Neural progenitor cell (in vitro differentiated cells): Measurements from ENCODE around the gene CEP170B. TPM values are rescaled to one million over a fixed set of nuclear protein-coding genes. Genes with fewer than 3 reads are reported as not detected.

ENCODE experiments used
- DNase-seq: peaks from one replicate; pipeline ENCODE4 v3.0.0-alpha.2; 2016; ENCODE audit warnings: low spot score
- H2AFZ ChIP-seq: fragments of 200-600 bp; sonication (generic); replicated peaks from 2 replicates; pipeline ENCODE4 v1.6.1; 2016; ENCODE audit warnings: antibody characterized with exemption
- H3F3A ChIP-seq: fragments of 200-600 bp; sonication (generic); 2 replicates; pipeline ENCODE4 v1.6.1; 2016; ENCODE audit warnings: antibody characterized with exemption, low read depth
- H3K27ac ChIP-seq: fragments of 200-600 bp; sonication (generic); 2 replicates; pipeline ENCODE4 v1.5.1; 2016; ENCODE audit warnings: mild to moderate bottlenecking
- H3K27me3 ChIP-seq: fragments of 200-600 bp; sonication (generic); 2 replicates; pipeline ENCODE4 v1.6.1; 2016; ENCODE audit warnings: mild to moderate bottlenecking, moderate library complexity
- H3K36me3 ChIP-seq: fragments of 200-600 bp; sonication (generic); 2 replicates; pipeline ENCODE4 v1.5.1; 2016
- H3K4me1 ChIP-seq: fragments of 200-600 bp; sonication (generic); 2 replicates; pipeline ENCODE4 v1.6.1; 2016; ENCODE audit warnings: mixed run types
- H3K4me2 ChIP-seq: fragments of 200-600 bp; sonication (generic); 2 replicates; pipeline ENCODE4 v1.6.1; 2016
- H3K4me3 ChIP-seq: fragments of 200-600 bp; sonication (generic); 2 replicates; pipeline ENCODE4 v1.5.1; 2016
- H3K79me2 ChIP-seq: fragments of 200-600 bp; sonication (generic); 2 replicates; pipeline ENCODE4 v1.6.1; 2016; ENCODE audit warnings: low read depth
- H3K9ac ChIP-seq: fragments of 200-600 bp; sonication (generic); 2 replicates; pipeline ENCODE4 v1.6.1; 2016
- H3K9me3 ChIP-seq: fragments of 200-600 bp; sonication (generic); 2 replicates; pipeline ENCODE4 v1.5.1; 2016; ENCODE audit warnings: low read depth
- H4K20me1 ChIP-seq: fragments of 200-600 bp; sonication (generic); 2 replicates; pipeline ENCODE4 v1.6.1; 2016; ENCODE audit warnings: low read depth
- H3K27ac Mint-ChIP-seq: 3 replicates; pipeline ENCODE4 v1.8.0; 2021; ENCODE audit warnings: mixed read lengths
- H3K27me3 Mint-ChIP-seq: 2 replicates; pipeline ENCODE4 v1.8.0; 2022; ENCODE audit warnings: low read depth, mild to moderate bottlenecking, inconsistent platforms, moderate library complexity, mixed read lengths; ENCODE audit not compliant: insufficient read depth
- H3K36me3 Mint-ChIP-seq: 3 replicates; pipeline ENCODE4 v1.8.0; 2021; ENCODE audit warnings: mixed read lengths
- H3K4me1 Mint-ChIP-seq: 3 replicates; pipeline ENCODE4 v1.8.0; 2021; ENCODE audit warnings: mixed read lengths
- H3K4me3 Mint-ChIP-seq: 3 replicates; pipeline ENCODE4 v1.8.0; 2021; ENCODE audit warnings: mild to moderate bottlenecking, moderate library complexity, mixed read lengths
- H3K9me3 Mint-ChIP-seq: 3 replicates; pipeline ENCODE4 v1.8.0; 2020; ENCODE audit warnings: mixed read lengths
- EZH2 ChIP-seq: fragments of 200-600 bp; sonication (generic); IDR thresholded peaks from 2 replicates; pipeline ENCODE4 v1.6.1; 2017; ENCODE audit warnings: antibody characterized with exemption, mild to moderate bottlenecking, moderate library complexity
- EZH2phosphoT487 ChIP-seq: fragments of 200-600 bp; sonication (generic); IDR thresholded peaks from 2 replicates; pipeline ENCODE4 v1.6.1; 2017; ENCODE audit warnings: antibody characterized with exemption
- total RNA-seq: library from RNA; depleted of rRNA; stranded (reverse); fragments of >200 nt; gene quantifications from 2 replicates; pipeline ENCODE4 v1.2.3, GENCODE V29; 2015; ENCODE audit warnings: low replicate concordance
- TF ChIP-seq, protein P1 (sequence below): fragments of 200-600 bp; sonication (generic); IDR thresholded peaks from 2 replicates; pipeline ENCODE4 v1.5.1; 2017; ENCODE audit warnings: antibody characterized with exemption, mild to moderate bottlenecking

Gene CEP170B
- total RNA-seq, 1 donor from 2014 or later: 3.0 TPM

- no peaks in the 10 kb centered on the region for H3K79me2 ChIP-seq
- H2AFZ ChIP-seq: no peak overlapping the region
- no peak overlapping the region for H3K27ac ChIP-seq
- H3K9me3 Mint-ChIP-seq: no peaks in the 10 kb centered on the region
- peaks cover 2% of the 10 kb centered on the region for H3K36me3 Mint-ChIP-seq
- DNase-seq: no peak
- no peaks in the 10 kb centered on the region for H3K36me3 ChIP-seq
- no peaks in the 10 kb centered on the region for H3K27me3 ChIP-seq
- H3F3A ChIP-seq: peaks cover 4% of the 10 kb centered on the region
- H3K27ac Mint-ChIP-seq: no peak overlapping the region
- TF ChIP-seq, protein P1, sequence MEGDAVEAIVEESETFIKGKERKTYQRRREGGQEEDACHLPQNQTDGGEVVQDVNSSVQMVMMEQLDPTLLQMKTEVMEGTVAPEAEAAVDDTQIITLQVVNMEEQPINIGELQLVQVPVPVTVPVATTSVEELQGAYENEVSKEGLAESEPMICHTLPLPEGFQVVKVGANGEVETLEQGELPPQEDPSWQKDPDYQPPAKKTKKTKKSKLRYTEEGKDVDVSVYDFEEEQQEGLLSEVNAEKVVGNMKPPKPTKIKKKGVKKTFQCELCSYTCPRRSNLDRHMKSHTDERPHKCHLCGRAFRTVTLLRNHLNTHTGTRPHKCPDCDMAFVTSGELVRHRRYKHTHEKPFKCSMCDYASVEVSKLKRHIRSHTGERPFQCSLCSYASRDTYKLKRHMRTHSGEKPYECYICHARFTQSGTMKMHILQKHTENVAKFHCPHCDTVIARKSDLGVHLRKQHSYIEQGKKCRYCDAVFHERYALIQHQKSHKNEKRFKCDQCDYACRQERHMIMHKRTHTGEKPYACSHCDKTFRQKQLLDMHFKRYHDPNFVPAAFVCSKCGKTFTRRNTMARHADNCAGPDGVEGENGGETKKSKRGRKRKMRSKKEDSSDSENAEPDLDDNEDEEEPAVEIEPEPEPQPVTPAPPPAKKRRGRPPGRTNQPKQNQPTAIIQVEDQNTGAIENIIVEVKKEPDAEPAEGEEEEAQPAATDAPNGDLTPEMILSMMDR: no peak
- no peak for TF ChIP-seq EZH2
- no peak for TF ChIP-seq EZH2phosphoT487
- H3K4me3 ChIP-seq: no peak overlapping the region
- peaks cover 9% of the 10 kb centered on the region for H3K27me3 Mint-ChIP-seq
- no peak overlapping the region for H3K9ac ChIP-seq
- no peak overlapping the region for H3K4me3 Mint-ChIP-seq
- H3K4me2 ChIP-seq: no peak overlapping the region
- H4K20me1 ChIP-seq: peaks cover 40% of the 10 kb centered on the region
- H3K4me1 ChIP-seq: peaks cover 13% of the 10 kb centered on the region
- no peaks in the 10 kb centered on the region for H3K9me3 ChIP-seq
- peaks cover 13% of the 10 kb centered on the region for H3K4me1 Mint-ChIP-seq
Observed at GRCh38 chr14:104874110-104874531, 9.1 kb downstream of the CEP170B start.

DNA sequence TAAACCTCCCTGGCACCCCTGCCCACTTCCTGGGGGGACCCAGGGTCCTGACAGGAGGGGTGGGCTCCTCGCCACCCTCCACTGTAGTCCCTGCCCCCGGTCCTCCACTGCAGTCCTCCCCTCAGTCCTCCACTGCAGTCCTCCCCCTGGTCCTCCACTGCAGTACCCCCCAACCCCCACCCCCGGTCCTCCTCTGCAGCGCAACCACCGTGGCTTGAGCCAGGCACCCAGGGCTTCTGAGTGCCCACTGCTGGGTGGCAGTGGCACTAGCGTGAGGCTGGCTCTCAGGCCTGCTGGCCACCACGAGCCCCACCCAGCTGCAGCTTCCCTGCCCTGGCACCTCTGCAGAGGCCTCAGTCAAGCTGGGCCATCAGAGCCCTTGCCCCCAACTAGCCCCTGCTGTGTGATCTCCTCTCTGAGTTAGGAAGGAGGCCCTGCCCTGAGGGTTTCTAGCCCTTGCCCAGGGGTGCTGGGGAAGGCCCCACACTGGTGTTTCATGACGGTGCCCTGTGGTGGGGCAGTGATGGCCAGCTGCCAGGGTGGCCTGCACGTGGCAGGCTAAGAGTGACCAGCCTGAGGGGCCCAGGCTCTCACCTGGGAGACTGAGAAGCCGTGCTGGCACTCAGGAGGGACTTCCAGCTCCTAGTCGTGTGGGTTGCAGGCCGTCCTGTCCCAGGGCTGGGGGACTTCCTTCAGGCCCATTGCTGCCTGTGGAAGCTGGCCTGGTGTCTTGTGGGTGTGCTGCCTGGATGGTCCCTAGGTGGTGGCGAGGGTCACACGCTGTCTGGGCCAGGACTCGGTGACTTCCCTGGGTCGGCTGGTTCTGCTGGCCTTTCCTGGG lies 9.7 kb downstream of the CEP170B start:
- no peak overlapping the region for H3K4me3 Mint-ChIP-seq
- H3F3A ChIP-seq: peaks cover 4% of the 10 kb centered on the region
- no peaks in the 10 kb centered on the region for H3K9me3 ChIP-seq
- no peak overlapping the region for H2AFZ ChIP-seq
- H3K27me3 ChIP-seq: no peaks in the 10 kb centered on the region
- H3K27ac Mint-ChIP-seq: no peak overlapping the region
- TF ChIP-seq, protein P1: no peak
- TF ChIP-seq EZH2 (no peak), EZH2phosphoT487 (no peak)
- H3K4me1 ChIP-seq: peaks cover 13% of the 10 kb centered on the region
- H3K36me3 ChIP-seq: no peaks in the 10 kb centered on the region
- H3K27ac ChIP-seq: no peak overlapping the region
- H3K9ac ChIP-seq: no peak overlapping the region
- peaks cover 40% of the 10 kb centered on the region for H4K20me1 ChIP-seq
- no peaks in the 10 kb centered on the region for H3K79me2 ChIP-seq
- no peak for DNase-seq
- H3K4me2 ChIP-seq: no peak overlapping the region
- peaks cover 13% of the 10 kb centered on the region for H3K4me1 Mint-ChIP-seq
- peaks cover 2% of the 10 kb centered on the region for H3K36me3 Mint-ChIP-seq
- peaks cover 9% of the 10 kb centered on the region for H3K27me3 Mint-ChIP-seq
- no peaks in the 10 kb centered on the region for H3K9me3 Mint-ChIP-seq
- no peak overlapping the region for H3K4me3 ChIP-seq

DNA sequence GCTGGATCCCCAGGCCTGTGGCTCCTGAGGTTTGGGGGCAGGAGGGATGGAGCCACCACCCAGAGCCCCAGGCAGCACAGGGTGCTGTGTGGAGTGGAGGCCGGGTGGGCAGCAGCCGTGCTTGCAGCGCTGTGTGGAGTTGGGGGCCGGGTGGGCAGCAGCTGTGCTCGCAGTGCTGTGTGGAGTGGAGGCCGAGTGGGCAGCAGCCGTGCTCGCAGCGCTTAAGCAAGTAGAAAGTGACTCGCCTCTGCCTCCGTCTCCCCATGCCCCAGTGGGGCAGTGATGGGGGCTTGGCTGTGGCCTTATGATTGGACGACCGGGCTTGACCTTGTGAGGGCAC lies 10.3 kb downstream of the CEP170B start:
- Histone ChIP-seq H3K4me2 (no peak overlapping the region), H3K9ac (no peak overlapping the region), H3F3A (peaks cover 4% of the 10 kb centered on the region), H3K36me3 (no peaks in the 10 kb centered on the region), H2AFZ (no peak overlapping the region), H3K27me3 (no peaks in the 10 kb centered on the region), H3K27ac (no peak overlapping the region), H3K4me1 (peaks cover 13% of the 10 kb centered on the region), H3K9me3 (no peaks in the 10 kb centered on the region), H4K20me1 (peaks cover 36% of the 10 kb centered on the region), H3K4me3 (no peak overlapping the region), H3K79me2 (no peaks in the 10 kb centered on the region)
- no peak overlapping the region for H3K27ac Mint-ChIP-seq
- H3K36me3 Mint-ChIP-seq: no peaks in the 10 kb centered on the region
- TF ChIP-seq, protein P1: no peak
- H3K27me3 Mint-ChIP-seq: peaks cover 9% of the 10 kb centered on the region
- H3K9me3 Mint-ChIP-seq: no peaks in the 10 kb centered on the region
- no peak overlapping the region for H3K4me3 Mint-ChIP-seq
- H3K4me1 Mint-ChIP-seq: peaks cover 13% of the 10 kb centered on the region
- no peak for DNase-seq
